H9 (cell line): ENCODE results near the gene WNT7B. TPM values are rescaled to one million over a fixed set of nuclear protein-coding genes. Genes with fewer than 3 reads are reported as not detected.

ENCODE experiments used
- DNase-seq: peaks from one replicate; pipeline ENCODE4 v3.0.0-alpha.2; 2017
- H2AFZ ChIP-seq: one replicate; pipeline ENCODE4 v1.6.1; 2013; ENCODE audit warnings: mild to moderate bottlenecking, low read length, control low read depth, moderate library complexity
- H2AK5ac ChIP-seq: 2 replicates; pipeline ENCODE4 v1.6.1; 2013; ENCODE audit warnings: low read length, control low read depth, mixed read lengths; ENCODE audit not compliant: insufficient read length
- H2BK120ac ChIP-seq: one replicate; pipeline ENCODE4 v1.6.1; 2013; ENCODE audit warnings: low read depth, mild to moderate bottlenecking, low read length, control low read depth, inconsistent platforms; ENCODE audit not compliant: poor library complexity, severe bottlenecking
- H2BK12ac ChIP-seq: 2 replicates; pipeline ENCODE4 v1.6.1; 2013; ENCODE audit warnings: low read length, control low read depth, mixed read lengths, low read depth; ENCODE audit not compliant: insufficient read length
- H2BK15ac ChIP-seq: 2 replicates; pipeline ENCODE4 v1.6.1; 2013; ENCODE audit warnings: low read depth, low read length, control low read depth
- H2BK20ac ChIP-seq: one replicate; pipeline ENCODE4 v1.6.1; 2013; ENCODE audit warnings: low read depth, mild to moderate bottlenecking, low read length, control low read depth, inconsistent platforms; ENCODE audit not compliant: poor library complexity, severe bottlenecking
- H2BK5ac ChIP-seq: 2 replicates; pipeline ENCODE4 v1.6.1; 2013; ENCODE audit warnings: low read length, control low read depth, mixed read lengths; ENCODE audit not compliant: insufficient read length
- H3K14ac ChIP-seq: 2 replicates; pipeline ENCODE4 v1.6.1; 2013; ENCODE audit warnings: low read length, control low read depth; ENCODE audit not compliant: insufficient read depth
- H3K18ac ChIP-seq: 2 replicates; pipeline ENCODE4 v1.6.1; 2013; ENCODE audit warnings: low read depth, mild to moderate bottlenecking, mixed read lengths, low read length, control low read depth; ENCODE audit not compliant: insufficient read length
- H3K23ac ChIP-seq: 2 replicates; pipeline ENCODE4 v1.6.1; 2013; ENCODE audit warnings: low read length, control low read depth, mixed read lengths, low read depth; ENCODE audit not compliant: insufficient read length
- H3K23me2 ChIP-seq: 2 replicates; pipeline ENCODE4 v1.6.1; 2013; ENCODE audit warnings: low read depth, mild to moderate bottlenecking, mixed read lengths, low read length, control low read depth; ENCODE audit not compliant: insufficient read length, poor library complexity, severe bottlenecking
- H3K27ac ChIP-seq: 2 replicates; pipeline ENCODE4 v1.5.1; 2013; ENCODE audit warnings: low read length, control low read depth, mixed read lengths, low read depth; ENCODE audit not compliant: insufficient read length
- H3K27me3 ChIP-seq: 2 replicates; pipeline ENCODE4 v1.6.1; 2013; ENCODE audit warnings: low read length, control low read depth, inconsistent platforms; ENCODE audit not compliant: insufficient read depth
- H3K4ac ChIP-seq: 2 replicates; pipeline ENCODE4 v1.6.1; 2013; ENCODE audit warnings: low read depth, mild to moderate bottlenecking, control low read depth, inconsistent platforms, low read length, moderate library complexity
- H3K4me1 ChIP-seq: 2 replicates; pipeline ENCODE4 v1.6.1; 2013; ENCODE audit warnings: low read length, control low read depth, inconsistent platforms; ENCODE audit not compliant: insufficient read depth
- H3K4me2 ChIP-seq: 2 replicates; pipeline ENCODE4 v1.6.1; 2013; ENCODE audit warnings: low read length, control low read depth, mixed read lengths; ENCODE audit not compliant: insufficient read length, insufficient read depth
- H3K56ac ChIP-seq: 2 replicates; pipeline ENCODE4 v1.6.1; 2013; ENCODE audit warnings: low read depth, mild to moderate bottlenecking, mixed read lengths, low read length, control low read depth; ENCODE audit not compliant: insufficient read length
- H3K79me1 ChIP-seq: 2 replicates; pipeline ENCODE4 v1.6.1; 2013; ENCODE audit warnings: low read depth, mild to moderate bottlenecking, moderate library complexity, low read length, control low read depth, inconsistent platforms; ENCODE audit not compliant: insufficient read depth, poor library complexity, severe bottlenecking
- H3K79me2 ChIP-seq: 2 replicates; pipeline ENCODE4 v1.6.1; 2013; ENCODE audit warnings: low read length, control low read depth, inconsistent platforms; ENCODE audit not compliant: insufficient read depth
- H3K9ac ChIP-seq: 2 replicates; pipeline ENCODE4 v1.6.1; 2013; ENCODE audit warnings: low read length, control low read depth, mixed read lengths; ENCODE audit not compliant: insufficient read length; ENCODE audit errors: extremely low read depth
- H3K9me3 ChIP-seq: one replicate; pipeline ENCODE4 v1.6.1; 2013; ENCODE audit warnings: low read depth, low read length, inconsistent platforms; ENCODE audit not compliant: control insufficient read depth
- H3T11ph ChIP-seq: one replicate; pipeline ENCODE4 v1.6.1; 2013; ENCODE audit warnings: mild to moderate bottlenecking, low read length, control low read depth, inconsistent platforms
- H4K20me1 ChIP-seq: one replicate; pipeline ENCODE4 v1.6.1; 2013; ENCODE audit not compliant: control insufficient read depth, insufficient read length, insufficient read depth
- H4K5ac ChIP-seq: 2 replicates; pipeline ENCODE4 v1.6.1; 2013; ENCODE audit warnings: low read depth, mild to moderate bottlenecking, mixed read lengths, low read length, control low read depth; ENCODE audit not compliant: insufficient read length
- H4K8ac ChIP-seq: replicated peaks from 2 replicates; pipeline ENCODE4 v1.6.1; 2013; ENCODE audit warnings: low read length, control low read depth, mixed read lengths, low read depth; ENCODE audit not compliant: insufficient read length
- H4K91ac ChIP-seq: 2 replicates; pipeline ENCODE4 v1.6.1; 2013; ENCODE audit warnings: low read depth, mild to moderate bottlenecking, moderate library complexity, mixed read lengths, low read length, control low read depth; ENCODE audit not compliant: insufficient read length
- H3K27ac Mint-ChIP-seq, 3 experiments: 2 replicates in 2 of 3; 3 replicates in 1 of 3; pipeline ENCODE4 v1.8.0; 2020 to 2021; ENCODE audit warnings: mixed read lengths in 3 of 3, mild to moderate bottlenecking in 1 of 3, moderate library complexity in 1 of 3
- H3K27me3 Mint-ChIP-seq: 2 replicates; pipeline ENCODE4 v1.8.0; 2021; ENCODE audit warnings: low read depth, mild to moderate bottlenecking, moderate library complexity, mixed read lengths
- H3K36me3 Mint-ChIP-seq, 3 experiments: 2 replicates in 2 of 3; 3 replicates in 1 of 3; pipeline ENCODE4 v1.8.0; 2020 to 2021; ENCODE audit warnings: low read depth in 3 of 3, mixed read lengths in 3 of 3; ENCODE audit not compliant: insufficient read depth in 1 of 3
- H3K4me1 Mint-ChIP-seq, 2 experiments: 2 replicates each; pipeline ENCODE4 v1.8.0; 2020; ENCODE audit warnings: mixed read lengths in 2 of 2
- H3K4me3 Mint-ChIP-seq, 2 experiments: 2 replicates in 1 of 2; 3 replicates in 1 of 2; pipeline ENCODE4 v1.8.0; 2020 to 2021; ENCODE audit warnings: mild to moderate bottlenecking in 2 of 2, mixed read lengths in 2 of 2, moderate library complexity in 1 of 2
- H3K9me3 Mint-ChIP-seq, 2 experiments: 2 replicates in 1 of 2; 3 replicates in 1 of 2; pipeline ENCODE4 v1.8.0; 2020; ENCODE audit warnings: mild to moderate bottlenecking in 2 of 2, mixed read lengths in 2 of 2, moderate library complexity in 1 of 2
- WGBS: extraction: QIAGEN DNeasy Blood & Tissue Kit; methylation state at CpG from one replicate; pipeline ENCODE4 v1.1.7; 2013; ENCODE audit warnings: missing lambda C conversion rate, low lambda C conversion rate, mixed read lengths; ENCODE audit not compliant: insufficient read length; ENCODE audit errors: extremely low coverage; 5-methylcytosine and 5-hydroxymethylcytosine counted together
- total RNA-seq: library from RNA; stranded (reverse); gene quantifications from 2 replicates; pipeline ENCODE4 v1.2.1, GENCODE V29; 2021
- TF ChIP-seq, protein P1 (sequence below): fragments of 200-600 bp; sonication (generic); conservative IDR thresholded peaks from 3 replicates; pipeline ENCODE4 v1.8.0; 2021; ENCODE audit warnings: antibody characterized with exemption, mild to moderate bottlenecking

Gene WNT7B
- total RNA-seq, 1 experiment from 2014 or later, result 0.09 TPM

GRCh38 chr22:45966320-45966894, 10.6 kb downstream of the WNT7B start:
- H3K27me3 ChIP-seq, result peaks cover 17% of the 10 kb centered on the region; the same call in 1 of the 2 replicates
- H4K8ac ChIP-seq, result no peak overlapping the region
- peaks cover 2% of the 10 kb centered on the region for H3K23me2 ChIP-seq
- no peak overlapping the region for H3K27ac ChIP-seq
- no peak overlapping the region for H2BK15ac ChIP-seq
- no peak overlapping the region for H3K4me3 Mint-ChIP-seq
- H3K79me1 ChIP-seq, result no peaks in the 10 kb centered on the region
- H3K9me3 Mint-ChIP-seq, result no peaks in the 10 kb centered on the region; a peak in 2 of 5 replicates
- H3K36me3 Mint-ChIP-seq, result no peaks in the 10 kb centered on the region; a peak in 1 of 7 replicates
- H3K4me1 ChIP-seq, result no peaks in the 10 kb centered on the region
- peaks cover 28 to 53% of the 10 kb centered on the region in 2 experiments for H3K4me1 Mint-ChIP-seq
- no peak overlapping the region for H4K91ac ChIP-seq
- H3K4me2 ChIP-seq, result no peak overlapping the region
- no peak overlapping the region for H2BK5ac ChIP-seq
- H3K27ac Mint-ChIP-seq, result no peak overlapping the region
- no peak overlapping the region for H2AFZ ChIP-seq
- H3K9ac ChIP-seq, result no peak overlapping the region
- H4K20me1 ChIP-seq, result no peaks in the 10 kb centered on the region
- no peak overlapping the region for H3K18ac ChIP-seq
- H3T11ph ChIP-seq, result no peak overlapping the region
- peaks cover 56% of the 10 kb centered on the region for H3K27me3 Mint-ChIP-seq
- no peak overlapping the region for H3K23ac ChIP-seq
- no peak overlapping the region for H2BK120ac ChIP-seq
- H3K14ac ChIP-seq, result no peak overlapping the region
- no peak for DNase-seq
- TF ChIP-seq, protein P1, sequence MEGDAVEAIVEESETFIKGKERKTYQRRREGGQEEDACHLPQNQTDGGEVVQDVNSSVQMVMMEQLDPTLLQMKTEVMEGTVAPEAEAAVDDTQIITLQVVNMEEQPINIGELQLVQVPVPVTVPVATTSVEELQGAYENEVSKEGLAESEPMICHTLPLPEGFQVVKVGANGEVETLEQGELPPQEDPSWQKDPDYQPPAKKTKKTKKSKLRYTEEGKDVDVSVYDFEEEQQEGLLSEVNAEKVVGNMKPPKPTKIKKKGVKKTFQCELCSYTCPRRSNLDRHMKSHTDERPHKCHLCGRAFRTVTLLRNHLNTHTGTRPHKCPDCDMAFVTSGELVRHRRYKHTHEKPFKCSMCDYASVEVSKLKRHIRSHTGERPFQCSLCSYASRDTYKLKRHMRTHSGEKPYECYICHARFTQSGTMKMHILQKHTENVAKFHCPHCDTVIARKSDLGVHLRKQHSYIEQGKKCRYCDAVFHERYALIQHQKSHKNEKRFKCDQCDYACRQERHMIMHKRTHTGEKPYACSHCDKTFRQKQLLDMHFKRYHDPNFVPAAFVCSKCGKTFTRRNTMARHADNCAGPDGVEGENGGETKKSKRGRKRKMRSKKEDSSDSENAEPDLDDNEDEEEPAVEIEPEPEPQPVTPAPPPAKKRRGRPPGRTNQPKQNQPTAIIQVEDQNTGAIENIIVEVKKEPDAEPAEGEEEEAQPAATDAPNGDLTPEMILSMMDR, result no peak
- H3K9me3 ChIP-seq, result no peaks in the 10 kb centered on the region
- no peak overlapping the region for H2BK20ac ChIP-seq
- H3K4ac ChIP-seq, result no peak overlapping the region
- no peak overlapping the region for H3K56ac ChIP-seq
- no peak overlapping the region for H4K5ac ChIP-seq
- H2AK5ac ChIP-seq, result no peak overlapping the region
- no peaks in the 10 kb centered on the region for H3K79me2 ChIP-seq
- no peak overlapping the region for H2BK12ac ChIP-seq
- WGBS, result no CpG with 5 or more reads among the region's 19 CpGs
